ENCODE results near the gene CFAP61.

Gene CFAP61

DNA sequence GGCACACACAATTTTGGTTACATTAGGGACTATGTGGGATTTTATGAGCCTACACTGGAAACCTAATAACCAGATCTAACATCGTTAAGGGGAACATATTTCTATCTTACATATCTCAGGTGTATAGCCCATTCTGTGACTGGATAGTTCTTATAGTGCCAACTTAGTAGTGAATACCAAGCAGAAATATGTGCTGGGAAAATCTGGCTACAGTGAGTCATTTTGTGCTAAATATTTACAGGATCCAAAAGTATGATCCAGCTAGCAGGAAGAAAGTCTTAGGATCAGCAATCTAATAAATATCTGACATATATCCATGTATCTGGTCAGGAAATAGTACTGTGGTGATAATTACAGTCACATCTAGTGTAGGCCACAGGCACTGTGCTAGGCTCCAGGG, 221.0 kb downstream of the CFAP61 start:
- no peak for DNase-seq (ENCODE audit: low read depth in 3 of 3)

DNA sequence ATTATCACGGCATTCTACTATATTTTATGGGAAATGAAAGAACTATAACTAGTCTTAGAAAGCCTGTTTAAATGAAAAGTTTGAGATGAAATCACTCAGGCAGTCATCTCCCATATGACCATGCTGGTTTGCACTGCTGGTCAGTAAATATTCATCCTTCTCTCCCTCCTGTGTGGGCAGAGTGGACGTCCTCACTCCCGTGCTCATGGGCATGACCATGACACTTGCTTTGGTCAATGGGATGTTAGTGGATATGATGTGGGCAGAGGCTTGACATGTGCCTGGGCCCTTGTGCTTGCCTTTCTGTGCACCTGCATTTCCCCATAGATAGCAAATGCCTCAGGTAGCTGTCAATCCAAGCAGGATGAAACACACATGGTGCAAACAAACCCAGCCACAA, 222.5 kb downstream of the CFAP61 start:
- no peak for DNase-seq (ENCODE audit: low read depth in 3 of 3)

GRCh38 chr20:20275636-20276035, 223.3 kb downstream of the CFAP61 start:
- DNase-seq (ENCODE audit: low read depth in 3 of 3), result no peak

DNA sequence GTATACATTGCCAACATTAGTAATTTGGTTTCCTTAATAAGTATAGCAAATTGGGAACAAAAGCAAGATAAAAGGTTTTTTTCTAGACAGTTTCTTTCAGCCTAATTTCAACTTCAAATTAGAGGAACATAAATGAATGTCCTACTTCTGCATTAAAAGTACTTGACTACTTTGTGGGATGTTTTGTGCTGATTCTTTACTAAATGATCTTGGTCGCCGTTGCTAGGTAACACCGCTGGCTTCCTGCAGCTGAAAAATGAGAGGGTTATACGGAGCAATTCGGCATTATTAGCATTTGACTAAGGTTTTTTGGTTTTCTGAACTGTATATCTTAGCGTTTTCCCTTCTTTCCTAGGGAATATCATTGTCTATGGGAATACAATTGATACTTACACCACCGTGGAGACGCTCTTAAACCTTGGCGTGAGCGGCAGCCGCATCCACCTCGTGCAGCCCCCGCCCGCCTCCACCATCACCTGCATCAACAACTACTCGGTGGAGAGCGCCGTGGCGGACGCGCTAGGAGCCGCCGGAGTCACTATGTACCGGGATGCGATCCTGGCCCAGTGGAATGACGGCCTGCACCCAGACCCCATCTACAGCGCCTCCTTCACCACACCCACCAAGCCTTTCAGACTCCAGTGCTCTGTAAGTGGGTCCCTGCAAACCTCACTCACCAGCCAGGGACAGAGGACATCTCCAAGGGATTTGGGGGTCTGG, 224.6 kb downstream of the CFAP61 start:
- no peak for DNase-seq (ENCODE audit: low read depth in 3 of 3)

- no peak for DNase-seq (ENCODE audit: low read depth in 3 of 3)
Observed at GRCh38 chr20:20277894-20278335, 225.6 kb downstream of the CFAP61 start.

DNA sequence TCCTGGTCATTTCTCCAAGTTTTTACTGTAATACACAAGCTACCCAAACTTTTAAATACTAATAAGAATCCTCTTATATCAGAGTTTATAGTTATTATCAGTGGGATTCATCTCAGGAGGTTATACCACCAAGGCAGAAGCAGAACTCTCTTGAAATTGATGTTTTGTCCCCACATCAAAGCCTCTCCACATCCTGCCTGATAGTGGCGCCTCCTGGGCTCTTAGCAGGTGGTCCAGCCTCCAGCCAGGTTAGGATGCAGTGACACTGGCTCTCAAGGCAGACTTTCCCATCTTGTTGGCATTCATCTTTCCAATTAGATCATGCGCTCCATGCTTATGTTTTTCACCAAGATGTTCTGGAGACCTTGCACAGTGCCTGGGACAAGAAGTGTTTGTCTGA, 233.7 kb downstream of the CFAP61 start:
- DNase-seq (ENCODE audit: low read depth in 3 of 3), result no peak

DNA sequence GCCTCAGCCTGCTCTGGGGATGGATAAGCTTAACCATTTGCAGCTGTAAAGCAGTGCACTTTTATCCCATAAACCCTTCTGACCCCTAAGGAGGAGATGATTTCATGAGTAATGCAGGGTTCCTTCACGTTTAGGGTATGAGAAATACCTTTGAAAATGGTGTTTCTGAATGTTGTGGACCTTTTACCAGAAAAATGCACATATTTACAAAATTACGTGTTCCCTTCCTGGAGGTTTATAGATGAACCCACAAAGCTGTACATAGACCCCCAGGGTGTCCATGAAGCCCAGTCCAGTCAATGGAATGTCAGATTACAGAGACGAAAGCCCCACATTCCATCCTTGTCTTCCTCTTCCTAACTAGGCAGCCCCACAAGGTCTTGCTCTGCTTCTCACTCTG, 237.0 kb downstream of the CFAP61 start:
- no peak for DNase-seq (ENCODE audit: low read depth in 3 of 3)

- DNase-seq (ENCODE audit: low read depth in 3 of 3), result no peak
Observed at GRCh38 chr20:20292472-20292871, 240.1 kb downstream of the CFAP61 start.

- DNase-seq (ENCODE audit: low read depth in 3 of 3), result no peak
Observed at GRCh38 chr20:20293141-20293540, 240.8 kb downstream of the CFAP61 start.

DNA sequence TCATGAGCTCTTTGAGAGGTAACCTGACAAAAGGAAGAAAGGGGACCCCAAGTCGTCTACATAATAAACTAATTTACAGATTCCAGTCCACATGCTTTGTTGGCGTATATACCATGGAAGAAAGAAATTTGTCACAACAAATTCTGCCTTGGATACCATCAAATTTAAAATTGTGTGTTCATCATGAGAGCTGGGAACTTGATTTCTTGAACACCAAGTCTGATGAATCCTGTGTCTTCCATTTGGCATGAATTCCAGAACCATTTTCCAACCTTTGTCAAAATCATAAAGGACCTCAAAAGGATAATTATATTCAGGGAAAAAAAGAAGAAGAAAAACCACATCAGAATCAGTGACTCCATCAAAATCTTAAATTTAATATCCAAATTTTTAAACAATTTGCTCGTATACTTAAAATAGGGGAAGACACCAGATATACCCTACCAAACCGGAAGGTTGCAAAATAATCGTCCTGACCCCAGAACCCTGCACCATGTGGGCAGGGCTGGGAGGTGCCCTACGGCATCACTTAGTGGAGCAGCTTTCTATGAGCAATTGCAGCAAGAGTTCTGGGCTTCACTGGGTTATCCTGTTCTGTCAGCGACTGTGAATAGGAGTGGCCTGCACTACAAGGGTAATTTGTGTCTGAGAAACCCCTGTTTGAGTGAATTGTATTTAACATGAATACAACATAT, 241.5 kb downstream of the CFAP61 start:
- DNase-seq (ENCODE audit: low read depth in 3 of 3), result no peak

- DNase-seq (ENCODE audit: low read depth in 3 of 3), result no peak
Observed at GRCh38 chr20:20295621-20296498, 243.5 kb downstream of the CFAP61 start.

DNA sequence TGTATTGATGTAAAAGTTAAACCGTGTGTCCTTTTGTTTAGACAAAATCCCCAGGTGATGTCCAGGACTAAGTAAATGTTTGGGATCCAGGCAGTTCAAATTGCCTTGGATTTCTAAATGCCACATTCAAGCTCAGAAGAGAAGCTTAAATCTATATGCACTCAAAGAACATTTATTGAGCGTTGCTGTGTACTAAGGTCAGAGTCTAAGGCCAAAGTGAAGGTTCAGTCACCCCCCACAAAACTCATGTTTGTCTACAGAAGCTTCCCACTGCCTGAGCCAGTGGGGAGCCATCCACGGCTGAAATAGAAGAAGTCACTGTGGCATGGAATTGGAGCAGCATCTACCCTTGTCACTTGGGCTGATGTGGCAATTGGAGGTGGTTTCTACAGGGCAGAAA, 244.8 kb downstream of the CFAP61 start:
- no peak for DNase-seq (ENCODE audit: low read depth in 3 of 3)

- no peak for DNase-seq (ENCODE audit: low read depth in 3 of 3)
Observed at GRCh38 chr20:20297752-20298151, 245.4 kb downstream of the CFAP61 start.

GRCh38 chr20:20299904-20300303, 247.6 kb downstream of the CFAP61 start:
- no peak for DNase-seq (ENCODE audit: low read depth in 3 of 3)

GRCh38 chr20:20303320-20303719, 251.0 kb downstream of the CFAP61 start:
- no peak for DNase-seq (ENCODE audit: low read depth in 3 of 3)

GRCh38 chr20:20303742-20304141, 251.4 kb downstream of the CFAP61 start:
- no peak for DNase-seq (ENCODE audit: low read depth in 3 of 3)

GRCh38 chr20:20304942-20305341, 252.6 kb downstream of the CFAP61 start:
- no peak for DNase-seq (ENCODE audit: low read depth in 3 of 3)

DNA sequence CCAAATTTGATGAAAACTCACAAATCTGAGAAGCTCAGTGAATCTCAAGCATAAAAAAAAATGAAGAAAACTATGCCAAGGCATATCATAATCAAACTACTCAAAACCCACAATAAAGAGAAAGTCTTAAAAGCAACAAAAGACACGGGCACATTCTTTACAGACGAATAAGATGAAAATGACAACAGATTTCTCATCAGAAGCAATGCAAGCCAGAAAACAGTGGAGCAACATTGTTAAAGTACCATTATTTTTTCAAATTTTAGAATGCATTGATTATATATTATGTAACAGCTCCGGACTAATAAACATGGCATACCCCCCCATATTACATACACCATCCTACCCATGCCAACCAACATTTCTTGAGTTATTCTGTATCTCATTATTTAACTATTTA, 260.2 kb downstream of the CFAP61 start:
- no peak for DNase-seq (ENCODE audit: low read depth in 3 of 3)

DNA sequence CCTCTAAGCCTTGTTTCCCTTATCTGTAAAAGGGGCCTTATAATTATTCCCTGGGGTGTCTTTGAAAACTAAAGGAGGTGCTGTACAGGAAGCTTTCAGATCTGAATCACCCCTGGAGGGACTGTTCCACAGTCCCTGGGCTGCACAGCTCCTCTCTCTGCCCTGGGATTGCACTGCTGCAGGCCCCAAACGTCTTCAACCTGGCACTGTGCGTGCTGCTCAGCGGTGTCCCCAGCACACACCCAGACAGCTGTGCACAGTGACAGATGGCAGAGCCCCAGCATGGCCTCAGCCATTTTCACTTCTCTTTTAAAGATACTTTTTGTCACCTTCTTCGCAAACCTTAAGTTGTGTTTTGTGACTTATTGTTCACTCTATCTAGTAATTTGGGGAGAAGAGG, 264.9 kb downstream of the CFAP61 start:
- no peak for DNase-seq (ENCODE audit: low read depth in 3 of 3)

DNA sequence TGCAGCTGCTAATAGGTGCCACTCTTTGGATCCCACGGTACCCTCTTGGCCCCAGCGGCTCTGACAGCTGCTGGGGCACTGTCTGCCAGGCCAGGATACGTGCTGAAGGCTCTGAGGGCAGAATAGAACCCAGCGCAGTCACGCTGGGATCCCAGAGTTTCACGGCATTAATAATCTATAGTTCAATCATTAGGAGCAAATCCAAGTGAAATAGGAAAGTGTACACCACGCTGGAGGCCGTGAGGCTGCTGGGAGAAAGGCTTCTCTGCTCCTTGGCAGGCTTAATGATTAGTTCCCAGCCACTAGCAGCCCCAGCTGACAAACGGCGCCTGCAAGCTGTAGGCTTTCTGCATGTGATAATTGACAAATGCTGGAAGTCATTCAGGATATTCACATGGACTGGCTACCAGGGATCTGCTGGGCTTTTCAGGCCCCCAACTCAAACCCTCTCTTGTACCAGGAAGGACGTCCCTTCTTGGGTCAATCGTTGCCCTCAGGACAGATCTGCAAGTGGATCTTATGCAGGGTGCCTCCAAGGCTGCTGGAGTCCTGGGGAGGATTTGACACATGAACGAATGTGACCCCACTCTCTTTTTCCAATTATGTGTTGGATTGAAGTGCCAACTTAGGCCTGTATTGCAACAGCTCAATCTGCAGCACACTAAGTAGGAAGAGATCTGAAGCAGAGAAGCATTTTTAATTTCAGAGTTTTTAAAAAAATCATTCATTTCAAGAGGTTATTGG, 265.5 kb downstream of the CFAP61 start:
- DNase-seq (ENCODE audit: low read depth in 3 of 3), result no peak

GRCh38 chr20:20318365-20319161, 266.2 kb downstream of the CFAP61 start:
- DNase-seq (ENCODE audit: low read depth in 3 of 3), result no peak
